B cell (primary cell): ENCODE measurements around the gene KRCC1. TPM values are rescaled to one million over a fixed set of nuclear protein-coding genes. Genes with fewer than 3 reads are reported as not detected.

ENCODE experiments used
- ATAC-seq: fragments of 200-7000 bp; cut with Tn5 transposase; one replicate; pipeline ENCODE4 v1.10.0; 2021; ENCODE audit warnings: low read depth, mild to moderate bottlenecking, moderate number of reproducible peaks, moderate library complexity
- CTCF ChIA-PET: fragments of 350-600 bp; sonication (Branson Sonifier 250); formaldehyde crosslinking; loops from one replicate; lab custom pipeline; 2021; ENCODE audit warnings: antibody characterized with exemption, inconsistent platforms; lab: Charles Lee
- POLR2A ChIA-PET: fragments of 350-600 bp; sonication (Branson Sonifier 250); formaldehyde crosslinking; loops from one replicate; lab custom pipeline; 2021; ENCODE audit warnings: antibody characterized with exemption; lab: Charles Lee
- DNase-seq: peaks from one replicate; pipeline ENCODE4 v3.0.0; 2013
- H2AFZ ChIP-seq: 2 replicates; pipeline ENCODE4 v1.6.1; 2012; ENCODE audit warnings: mild to moderate bottlenecking, low read depth, low read length; ENCODE audit not compliant: insufficient read depth, poor library complexity, severe bottlenecking
- H3K27ac ChIP-seq, 2 donors: 1 replicate in 1 of 2; 2 replicates in 1 of 2; pipeline ENCODE4 v1.5.1; 2012 to 2013; ENCODE audit warnings: low read length in 2 of 2, mild to moderate bottlenecking in 2 of 2, moderate library complexity in 1 of 2
- H3K27me3 ChIP-seq, 4 experiments: fragments of 200-600 bp in 1 of 4; sonication (generic) in 1 of 4; replicated peaks in 1 of 4; 1 replicate in 2 of 4; 2 replicates in 2 of 4; pipeline versions ENCODE4 v1.6.1 to v1.7.0; 2013 to 2016; ENCODE audit warnings: low read length in 3 of 4, mild to moderate bottlenecking in 2 of 4, mixed read lengths in 1 of 4, moderate library complexity in 1 of 4; ENCODE audit not compliant: insufficient read depth in 4 of 4, control insufficient read depth in 3 of 4; ENCODE audit errors: control extremely low read depth in 1 of 4
- H3K36me3 ChIP-seq, 2 experiments: replicated peaks in 1 of 2; 1 replicate in 1 of 2; 2 replicates in 1 of 2; pipeline versions ENCODE4 v1.6.1 to v1.7.1; 2013; ENCODE audit warnings: low read length in 1 of 2; ENCODE audit not compliant: insufficient read depth in 2 of 2, control insufficient read depth in 1 of 2; ENCODE audit errors: control extremely low read depth in 1 of 2, extremely low read depth in 1 of 2
- H3K4me1 ChIP-seq, 2 donors: fragments of 200-600 bp in 1 of 2; sonication (generic) in 1 of 2; 1 replicate in 1 of 2; 2 replicates in 1 of 2; pipeline versions ENCODE4 v1.5.1 to v1.6.1; 2013 to 2017; ENCODE audit warnings: low read length in 2 of 2; ENCODE audit not compliant: control insufficient read depth in 2 of 2, insufficient read depth in 2 of 2
- H3K4me2 ChIP-seq: replicated peaks from 2 replicates; pipeline ENCODE3; 2012; ENCODE audit warnings: mild to moderate bottlenecking, low read depth, low read length; ENCODE audit not compliant: poor library complexity, severe bottlenecking
- H3K4me3 ChIP-seq, 5 experiments: fragments of 200-600 bp in 1 of 5; sonication (generic) in 1 of 5; 1 replicate in 3 of 5; 2 replicates in 2 of 5; pipeline versions ENCODE4 v1.5.1 to v1.7.0; 2011 to 2016; ENCODE audit warnings: low read length in 4 of 5, mild to moderate bottlenecking in 4 of 5, low read depth in 2 of 5, control low read depth in 1 of 5, moderate library complexity in 1 of 5; ENCODE audit not compliant: insufficient read depth in 1 of 5; ENCODE audit errors: control extremely low read depth in 1 of 5, extremely low read depth in 1 of 5
- H3K79me2 ChIP-seq: fragments of 200-600 bp; sonication (generic); one replicate; pipeline ENCODE4 v1.6.0; 2016; ENCODE audit warnings: low read length; ENCODE audit not compliant: control insufficient read depth, insufficient read depth
- H3K9ac ChIP-seq: fragments of 200-600 bp; sonication (generic); 2 replicates; pipeline ENCODE4 v1.6.1; 2017; ENCODE audit warnings: mild to moderate bottlenecking, low read length, moderate library complexity
- H3K9me3 ChIP-seq, 3 donors: one replicate each; pipeline versions ENCODE4 v1.6.1 to v1.7.1; 2013; ENCODE audit warnings: low read length in 2 of 3; ENCODE audit not compliant: control insufficient read depth in 2 of 3, insufficient read depth in 1 of 3; ENCODE audit errors: control extremely low read depth in 1 of 3
- H4K20me1 ChIP-seq: 2 replicates; pipeline ENCODE4 v1.6.0; 2012; ENCODE audit warnings: mild to moderate bottlenecking, low read length; ENCODE audit not compliant: insufficient read depth, control insufficient read depth, poor library complexity, severe bottlenecking
- H3K27ac Mint-ChIP-seq: one replicate; pipeline ENCODE4 v1.8.0; 2021; ENCODE audit warnings: mixed read lengths
- H3K27me3 Mint-ChIP-seq: one replicate; pipeline ENCODE4 v1.8.0; 2021; ENCODE audit warnings: mixed read lengths
- H3K4me1 Mint-ChIP-seq: one replicate; pipeline ENCODE4 v1.8.0; 2021; ENCODE audit warnings: mixed read lengths
- H3K4me3 Mint-ChIP-seq: one replicate; pipeline ENCODE4 v1.8.0; 2021; ENCODE audit warnings: mixed read lengths
- H3K9me3 Mint-ChIP-seq: one replicate; pipeline ENCODE4 v1.8.0; 2022; ENCODE audit warnings: mixed read lengths; ENCODE audit not compliant: insufficient read depth
- EZH2 ChIP-seq: IDR thresholded peaks from 2 replicates; pipeline ENCODE4 v1.6.1; 2012; ENCODE audit warnings: borderline replicate concordance, low read depth, mild to moderate bottlenecking, moderate library complexity, low read length; ENCODE audit not compliant: insufficient read depth, poor library complexity, severe bottlenecking
- WGBS: methylation state at CpG from one replicate; pipeline ENCODE4 v1.1.5; 2013; ENCODE audit warnings: missing lambda C conversion rate; ENCODE audit not compliant: insufficient coverage; 5-methylcytosine and 5-hydroxymethylcytosine counted together
- intact Hi-C: fragments of 100-400 bp; cut with micrococcal nuclease; formaldehyde crosslinking; loops from one replicate; pipeline ENCODE4 v1.10.0; 2022
- polyA plus RNA-seq: library from polyadenylated mRNA; depleted of rRNA; stranded (reverse); fragments of >200 nt; gene quantifications from 2 replicates; pipeline ENCODE4 v1.2.3, GENCODE V29; 2012
- total RNA-seq, 2 donors: library from RNA; stranded (reverse); fragments of 120-200 nt in 1 of 2; gene quantifications; 1 replicate in 1 of 2; 2 replicates in 1 of 2; pipeline versions ENCODE4 v1.2.3 to v1.2.4, GENCODE V29; 2013 to 2022
- TF ChIP-seq, protein P1 (sequence below): fragments of 200-600 bp; IDR thresholded peaks from one replicate; pipeline ENCODE4 v1.8.0; 2022; ENCODE audit warnings: antibody characterized with exemption, mild to moderate bottlenecking

KRCC1 gene
- total and polyA plus RNA-seq, 2 donors (not counting 1 experiment from before 2014, with no cell fraction given): 11.9 to 27.2 TPM

DNA sequence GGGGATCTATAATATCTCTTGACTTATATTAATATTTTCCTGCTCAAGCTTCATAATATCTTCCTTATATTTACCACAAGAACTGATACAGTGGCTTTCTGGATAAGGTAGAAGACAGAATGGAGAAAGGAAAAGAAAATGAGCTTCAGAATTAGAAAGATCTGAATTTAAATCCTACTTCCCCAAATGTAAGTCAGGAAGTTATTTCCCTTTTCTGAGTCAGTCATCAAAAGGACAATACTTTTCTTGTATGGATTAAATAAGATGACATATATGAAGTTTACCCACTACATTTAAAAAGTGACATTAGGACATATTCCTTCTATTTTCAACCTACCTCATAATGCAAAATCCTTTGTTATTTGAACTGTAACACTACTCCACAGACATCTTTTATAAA is 19.0 kb downstream of the KRCC1 start:
- H3K27me3 Mint-ChIP-seq: no peaks in the 10 kb centered on the region
- no peak overlapping the region for H3K4me2 ChIP-seq
- CTCF ChIA-PET: interaction anchor here (1.0 to 3.0 kb wide), 2 partner anchors 17 to 24 kb away, joined by 3 to 13 read pairs; no protein-coding TSS in a partner anchor
- intact Hi-C loops: no loop called here
- H3K27me3 ChIP-seq: no peaks in the 10 kb centered on the region
- H3K36me3 ChIP-seq: peaks cover 6 to 25% of the 10 kb centered on the region in 2 experiments
- H3K9me3 Mint-ChIP-seq: no peaks in the 10 kb centered on the region
- no peak overlapping the region for H3K27ac Mint-ChIP-seq
- no peak overlapping the region for H3K4me3 Mint-ChIP-seq
- ATAC-seq (no peak), DNase-seq (no peak)
- no peak for TF ChIP-seq EZH2
- TF ChIP-seq, protein P1, sequence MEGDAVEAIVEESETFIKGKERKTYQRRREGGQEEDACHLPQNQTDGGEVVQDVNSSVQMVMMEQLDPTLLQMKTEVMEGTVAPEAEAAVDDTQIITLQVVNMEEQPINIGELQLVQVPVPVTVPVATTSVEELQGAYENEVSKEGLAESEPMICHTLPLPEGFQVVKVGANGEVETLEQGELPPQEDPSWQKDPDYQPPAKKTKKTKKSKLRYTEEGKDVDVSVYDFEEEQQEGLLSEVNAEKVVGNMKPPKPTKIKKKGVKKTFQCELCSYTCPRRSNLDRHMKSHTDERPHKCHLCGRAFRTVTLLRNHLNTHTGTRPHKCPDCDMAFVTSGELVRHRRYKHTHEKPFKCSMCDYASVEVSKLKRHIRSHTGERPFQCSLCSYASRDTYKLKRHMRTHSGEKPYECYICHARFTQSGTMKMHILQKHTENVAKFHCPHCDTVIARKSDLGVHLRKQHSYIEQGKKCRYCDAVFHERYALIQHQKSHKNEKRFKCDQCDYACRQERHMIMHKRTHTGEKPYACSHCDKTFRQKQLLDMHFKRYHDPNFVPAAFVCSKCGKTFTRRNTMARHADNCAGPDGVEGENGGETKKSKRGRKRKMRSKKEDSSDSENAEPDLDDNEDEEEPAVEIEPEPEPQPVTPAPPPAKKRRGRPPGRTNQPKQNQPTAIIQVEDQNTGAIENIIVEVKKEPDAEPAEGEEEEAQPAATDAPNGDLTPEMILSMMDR: no peak
- H3K9me3 ChIP-seq: no peaks in the 10 kb centered on the region
- no peaks in the 10 kb centered on the region for H4K20me1 ChIP-seq
- H3K4me3 ChIP-seq: no peak overlapping the region
- no peak overlapping the region for H2AFZ ChIP-seq
- no peaks in the 10 kb centered on the region for H3K4me1 ChIP-seq
- POLR2A ChIA-PET: no interaction called here
- H3K27ac ChIP-seq: no peak overlapping the region
- peaks cover 33% of the 10 kb centered on the region for H3K4me1 Mint-ChIP-seq
- peaks cover 25% of the 10 kb centered on the region for H3K79me2 ChIP-seq
- no peak overlapping the region for H3K9ac ChIP-seq

DNA sequence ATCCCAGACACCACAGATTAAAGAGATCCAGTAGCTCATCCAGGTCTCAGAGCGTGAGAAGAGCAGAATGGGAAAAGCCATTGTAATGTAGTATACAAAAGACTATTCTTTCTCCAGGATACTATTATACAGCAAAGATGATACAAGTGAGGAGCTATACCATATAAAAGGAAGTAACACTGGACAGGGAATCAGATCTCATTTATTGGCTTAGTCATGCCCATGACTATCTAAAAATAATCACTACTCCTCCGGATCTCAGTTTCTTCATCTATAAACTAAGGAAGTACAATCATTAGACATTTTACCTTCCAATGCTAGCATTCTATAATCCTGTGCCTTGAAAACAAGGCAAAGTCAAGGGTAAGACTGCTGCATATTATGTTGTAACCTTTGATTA is 19.4 kb downstream of the KRCC1 start:
- no peak for DNase-seq
- H3K27ac ChIP-seq: no peak overlapping the region
- H3K27me3 Mint-ChIP-seq: no peaks in the 10 kb centered on the region
- H3K27ac Mint-ChIP-seq: no peak overlapping the region
- no peak overlapping the region for H3K4me3 ChIP-seq
- intact Hi-C loops: no loop called here
- WGBS: no CpG with 5 or more reads among the region's 2 CpGs
- no peak overlapping the region for H3K4me2 ChIP-seq
- POLR2A ChIA-PET: no interaction called here
- H3K27me3 ChIP-seq: no peaks in the 10 kb centered on the region
- H3K4me3 Mint-ChIP-seq: no peak overlapping the region
- CTCF ChIA-PET: interaction anchor here (1.0 to 3.0 kb wide), 2 partner anchors 18 to 24 kb away, joined by 3 to 13 read pairs; no protein-coding TSS in a partner anchor
- no peak for TF ChIP-seq EZH2
- TF ChIP-seq, protein P1: no peak
- H4K20me1 ChIP-seq: no peaks in the 10 kb centered on the region
- H3K9me3 ChIP-seq: no peaks in the 10 kb centered on the region
- H3K9me3 Mint-ChIP-seq: no peaks in the 10 kb centered on the region
- no peaks in the 10 kb centered on the region for H3K4me1 ChIP-seq
- peaks cover 21% of the 10 kb centered on the region for H3K79me2 ChIP-seq
- peaks cover 6 to 25% of the 10 kb centered on the region in 2 experiments for H3K36me3 ChIP-seq
- H2AFZ ChIP-seq: no peak overlapping the region
- H3K9ac ChIP-seq: no peak overlapping the region
- H3K4me1 Mint-ChIP-seq: peaks cover 33% of the 10 kb centered on the region
- no peak for ATAC-seq
